A549 (cell line): Measurements from ENCODE around the gene JMJD6.

ENCODE experiments used
- CHD4 ChIP-seq: fragments of 200-600 bp; sonication (generic); IDR thresholded peaks from 2 replicates; pipeline ENCODE4 v1.6.1; 2016; ENCODE audit warnings: antibody characterized with exemption, mild to moderate bottlenecking, borderline replicate concordance
- CTCF ChIP-seq: fragments of >200 bp; sonication (Bioruptor Twin); formaldehyde crosslinking; IDR thresholded peaks from 3 replicates; pipeline ENCODE4 v1.5.1; 2016
- E2F6 ChIP-seq: IDR thresholded peaks from 2 replicates; pipeline ENCODE4 v1.6.1; 2012; ENCODE audit warnings: low read depth, borderline replicate concordance
- EP300 ChIP-seq, 2 experiments: fragments of >200 bp; sonication (Bioruptor Twin); formaldehyde crosslinking; IDR thresholded peaks; 2 replicates in 1 of 2; 3 replicates in 1 of 2; pipeline ENCODE4 v1.6.1; 2016 to 2017
- FOXS1 ChIP-seq: fragments of 250-450 bp; sonication (Bioruptor Pico); IDR thresholded peaks from 2 replicates; pipeline ENCODE4 v1.5.0; 2020; ENCODE audit warnings: mild to moderate bottlenecking, moderate library complexity
- JUN ChIP-seq, 2 experiments: fragments of >200 bp; sonication (Bioruptor Twin); formaldehyde crosslinking; IDR thresholded peaks; 2 replicates in 1 of 2; 3 replicates in 1 of 2; pipeline ENCODE4 v1.6.1; 2016 to 2017
- MAFK ChIP-seq: fragments of 450-650 bp; IDR thresholded peaks from 2 replicates; pipeline ENCODE4 v1.6.1; 2014; ENCODE audit not compliant: partially characterized antibody
- PBX3 ChIP-seq: IDR thresholded peaks from 2 replicates; pipeline ENCODE4 v1.6.1; 2012
- POLR2A ChIP-seq: IDR thresholded peaks from 2 replicates; pipeline ENCODE4 v1.6.1; 2012; ENCODE audit warnings: mild to moderate bottlenecking, low read length
- POLR2AphosphoS2 ChIP-seq: conservative IDR thresholded peaks from 2 replicates; pipeline ENCODE4 v1.6.1; 2012; ENCODE audit warnings: low read length, improper control_type of control experiment, inconsistent platforms
- RAD21 ChIP-seq, 2 experiments: fragments of >200 bp in 1 of 2; sonication (Bioruptor Twin) in 1 of 2; formaldehyde crosslinking in 1 of 2; IDR thresholded peaks in 1 of 2; conservative IDR thresholded peaks in 1 of 2; 2 replicates in 1 of 2; 3 replicates in 1 of 2; pipeline ENCODE4 v1.6.1; 2012 to 2018; ENCODE audit warnings: inconsistent platforms in 1 of 2
- REST ChIP-seq: fragments of 200-600 bp; sonication (generic); IDR thresholded peaks from 2 replicates; pipeline ENCODE4 v1.6.1; 2016; ENCODE audit warnings: antibody characterized with exemption, mild to moderate bottlenecking, moderate library complexity
- ZC3H11A ChIP-seq: fragments of 450-650 bp; IDR thresholded peaks from 2 replicates; pipeline ENCODE4 v1.6.1; 2014; ENCODE audit warnings: antibody characterized with exemption, mild to moderate bottlenecking
- ZFP36 ChIP-seq: fragments of 450-650 bp; IDR thresholded peaks from 2 replicates; pipeline ENCODE4 v1.6.1; 2014; ENCODE audit warnings: borderline replicate concordance; ENCODE audit not compliant: partially characterized antibody

GRCh38 chr17:76718516-76718915, 7.9 kb downstream of the JMJD6 start:
- TF ChIP-seq RAD21 (conservative IDR thresholded peaks at IDR 0.05 in 1 of 2, IDR thresholded peaks at IDR 0.05 in 1 of 2) (no peak), E2F6 (no peak), PBX3 (no peak), POLR2A (no peak), ZC3H11A (no peak), REST (no peak), CHD4 (no peak), CTCF (no peak), EP300 (IDR thresholded peaks at IDR 0.05) (no peak), FOXS1 (no peak), JUN (IDR thresholded peaks at IDR 0.05) (no peak), POLR2AphosphoS2 (no peak), ZFP36 (no peak), MAFK (no peak)
